Naive thymus-derived CD8-positive, alpha-beta T cell (primary cell): ENCODE measurements around the gene ZNF460. TPM values are rescaled to one million over a fixed set of nuclear protein-coding genes. Genes with fewer than 3 reads are reported as not detected.

Source experiments
- ATAC-seq, 2 donors: fragments of 150-1000 bp; cut with Tn5 transposase in 1 of 2; sonication (Bioruptor Pico), chemical (Tn5 transposase) in 1 of 2; 1 replicate in 1 of 2; 2 replicates in 1 of 2; pipeline ENCODE4 v1.10.0; 2021; ENCODE audit warnings: mild to moderate bottlenecking in 2 of 2, moderate library complexity in 2 of 2
- POLR2A ChIA-PET: fragments of 350-600 bp; sonication (Branson Sonifier 250); formaldehyde crosslinking; loops from one replicate; lab custom pipeline; 2021; ENCODE audit warnings: antibody characterized with exemption; lab: Charles Lee
- DNase-seq, 10 donors: peaks; one replicate each; pipeline versions ENCODE4 v3.0.0 to v3.0.0-alpha.2; 2020 to 2022
- H3K27ac Mint-ChIP-seq, 10 donors: one replicate each; pipeline ENCODE4 v1.8.0; 2020 to 2022; ENCODE audit warnings: mild to moderate bottlenecking in 10 of 10, mixed read lengths in 10 of 10, moderate library complexity in 4 of 10, inconsistent platforms in 1 of 10
- H3K27me3 Mint-ChIP-seq, 5 donors: one replicate each; pipeline ENCODE4 v1.8.0; 2021 to 2022; ENCODE audit warnings: mixed read lengths in 5 of 5
- H3K36me3 Mint-ChIP-seq, 3 donors: one replicate each; pipeline ENCODE4 v1.8.0; 2020 to 2022; ENCODE audit warnings: mixed read lengths in 3 of 3, mild to moderate bottlenecking in 2 of 3, inconsistent platforms in 1 of 3
- H3K4me1 Mint-ChIP-seq, 4 donors: one replicate each; pipeline ENCODE4 v1.8.0; 2021 to 2022; ENCODE audit warnings: mixed read lengths in 4 of 4
- H3K4me3 Mint-ChIP-seq, 10 donors: one replicate each; pipeline ENCODE4 v1.8.0; 2020 to 2022; ENCODE audit warnings: mild to moderate bottlenecking in 10 of 10, mixed read lengths in 10 of 10, moderate library complexity in 6 of 10, inconsistent platforms in 1 of 10
- H3K9me3 Mint-ChIP-seq, 9 donors: one replicate each; pipeline ENCODE4 v1.8.0; 2020 to 2022; ENCODE audit warnings: mixed read lengths in 9 of 9, mild to moderate bottlenecking in 3 of 9, inconsistent platforms in 1 of 9, moderate library complexity in 1 of 9
- polyA plus RNA-seq, 3 donors: library from polyadenylated mRNA; unstranded; fragments of 300-500 nt; fragmentation: Illumina TruSeq; gene quantifications; one replicate each; pipeline ENCODE4 v1.2.3, GENCODE V29; 2021
- total RNA-seq, 8 experiments: library from RNA in 2 of 8; stranded (reverse) in 2 of 8; gene quantifications; one replicate each; pipeline ENCODE4 v1.2.3 and lab custom pipeline; 2021 to 2026

The ZNF460 gene
- total and polyA plus RNA-seq, 5 experiments from 2014 or later = 5.4 to 85.3 (median 9.4) TPM

- H3K36me3 Mint-ChIP-seq = peaks cover 17 to 50% (median 44%) of the 10 kb centered on the region in 3 donors
- peaks cover 0 to 23% (median 3%) of the 10 kb centered on the region in 9 donors for H3K9me3 Mint-ChIP-seq
- H3K27ac Mint-ChIP-seq = peak overlapping the region in 9 of 10 donors; percentile 53 to 86 (median 73)
- H3K27me3 Mint-ChIP-seq = no peaks in the 10 kb centered on the region
- no peak for ATAC-seq
- H3K4me1 Mint-ChIP-seq = peaks cover 27 to 45% (median 37%) of the 10 kb centered on the region in 4 donors
- H3K4me3 Mint-ChIP-seq = peak overlapping the region in 3 of 10 donors; percentile 73 to 85 (median 74)
- no peak for DNase-seq
- POLR2A ChIA-PET = interaction anchor here (0.7 to 1.5 kb wide), 2 partner anchors 218 to 720 kb away, joined by 4 read pairs; partner anchors contain the start of genes ZNF606 and ZNF773
Observed at GRCh38 chr19:57282011-57282643, 1.8 kb downstream of the ZNF460 start.

- POLR2A ChIA-PET = interaction anchor here (1.3 kb wide), 1 partner anchor 15 kb away, joined by 3 read pairs; no protein-coding TSS in a partner anchor
- no peak for ATAC-seq
- H3K9me3 Mint-ChIP-seq = peaks cover 8 to 75% (median 36%) of the 10 kb centered on the region in 9 donors
- peaks cover 7 to 26% (median 20%) of the 10 kb centered on the region in 4 donors for H3K4me1 Mint-ChIP-seq
- H3K36me3 Mint-ChIP-seq = peaks cover 67 to 99% (median 89%) of the 10 kb centered on the region in 3 donors
- H3K27me3 Mint-ChIP-seq = no peaks in the 10 kb centered on the region
- DNase-seq = no peak
- no peak overlapping the region for H3K4me3 Mint-ChIP-seq
- H3K27ac Mint-ChIP-seq = no peak overlapping the region
Observed at GRCh38 chr19:57288373-57288772, 8.1 kb downstream of the ZNF460 start.

- ATAC-seq (no peak), DNase-seq (no peak)
- no peak overlapping the region for H3K27ac Mint-ChIP-seq
- no peak overlapping the region for H3K4me3 Mint-ChIP-seq
- H3K36me3 Mint-ChIP-seq = peaks cover 80 to 99% (median 96%) of the 10 kb centered on the region in 3 donors
- peaks cover 29 to 91% (median 48%) of the 10 kb centered on the region in 9 donors for H3K9me3 Mint-ChIP-seq
- H3K27me3 Mint-ChIP-seq = no peaks in the 10 kb centered on the region
- POLR2A ChIA-PET = no interaction called here
- peaks cover 0 to 12% (median 10%) of the 10 kb centered on the region in 4 donors for H3K4me1 Mint-ChIP-seq
Observed at GRCh38 chr19:57290970-57291369, 10.7 kb downstream of the ZNF460 start.

GRCh38 chr19:57292547-57292946 lies 12.3 kb downstream of the ZNF460 start:
- no peak for DNase-seq
- peaks cover 0 to 12% (median 6%) of the 10 kb centered on the region in 4 donors for H3K4me1 Mint-ChIP-seq
- H3K4me3 Mint-ChIP-seq = no peak overlapping the region
- peaks cover 79 to 97% (median 94%) of the 10 kb centered on the region in 3 donors for H3K36me3 Mint-ChIP-seq
- peaks cover 29 to 97% (median 54%) of the 10 kb centered on the region in 9 donors for H3K9me3 Mint-ChIP-seq
- POLR2A ChIA-PET = no interaction called here
- no peak overlapping the region for H3K27ac Mint-ChIP-seq
- ATAC-seq = no peak
- H3K27me3 Mint-ChIP-seq = no peaks in the 10 kb centered on the region

- peaks cover 33 to 97% (median 57%) of the 10 kb centered on the region in 9 donors for H3K9me3 Mint-ChIP-seq
- no peak for ATAC-seq
- peaks cover under 1 to 16% (median 6%) of the 10 kb centered on the region in 4 donors for H3K4me1 Mint-ChIP-seq
- H3K27me3 Mint-ChIP-seq = no peaks in the 10 kb centered on the region
- DNase-seq = no peak
- H3K4me3 Mint-ChIP-seq = peak overlapping the region in 1 of 10 donors; percentile 49
- no peak overlapping the region for H3K27ac Mint-ChIP-seq
- H3K36me3 Mint-ChIP-seq = peaks cover 75 to 97% (median 94%) of the 10 kb centered on the region in 3 donors
- POLR2A ChIA-PET = no interaction called here
Observed at GRCh38 chr19:57293719-57294118, 13.4 kb downstream of the ZNF460 start.

- DNase-seq (no peak), ATAC-seq (no peak)
- H3K4me3 Mint-ChIP-seq = no peak overlapping the region
- H3K9me3 Mint-ChIP-seq = peaks cover 10 to 82% (median 27%) of the 10 kb centered on the region in 9 donors
- H3K4me1 Mint-ChIP-seq = peaks cover 6 to 12% (median 9%) of the 10 kb centered on the region in 4 donors
- H3K36me3 Mint-ChIP-seq = peaks cover 37 to 77% (median 75%) of the 10 kb centered on the region in 3 donors
- POLR2A ChIA-PET = interaction anchor here (1.0 to 1.2 kb wide), 2 partner anchors 18 to 61 kb away, joined by 3 to 4 read pairs; partner anchors contain the start of genes ZNF543 and ZNF805
- no peak overlapping the region for H3K27ac Mint-ChIP-seq
- H3K27me3 Mint-ChIP-seq = no peaks in the 10 kb centered on the region
Observed at GRCh38 chr19:57302020-57302465, 21.8 kb downstream of the ZNF460 start.

- peak overlapping the region in 1 of 10 donors; percentile 10 for H3K4me3 Mint-ChIP-seq
- peak overlapping the region in 1 of 10 donors; percentile 25 for H3K27ac Mint-ChIP-seq
- peaks cover 29 to 70% (median 68%) of the 10 kb centered on the region in 3 donors for H3K36me3 Mint-ChIP-seq
- H3K9me3 Mint-ChIP-seq = peaks cover 6 to 75% (median 22%) of the 10 kb centered on the region in 9 donors
- DNase-seq (no peak), ATAC-seq (no peak)
- no peaks in the 10 kb centered on the region for H3K27me3 Mint-ChIP-seq
- POLR2A ChIA-PET = interaction anchor here (1.0 to 1.2 kb wide), 3 partner anchors 15 to 62 kb away, joined by 3 to 4 read pairs (median 3); partner anchors contain the start of genes ZNF543 and ZNF805
- peaks cover 5 to 12% (median 7%) of the 10 kb centered on the region in 4 donors for H3K4me1 Mint-ChIP-seq
Observed at GRCh38 chr19:57302727-57303401, 22.6 kb downstream of the ZNF460 start.

- peaks cover 0 to 8% (median 3%) of the 10 kb centered on the region in 4 donors for H3K4me1 Mint-ChIP-seq
- peaks cover 18 to 55% (median 47%) of the 10 kb centered on the region in 3 donors for H3K36me3 Mint-ChIP-seq
- POLR2A ChIA-PET = no interaction called here
- DNase-seq = no peak
- no peak for ATAC-seq
- peaks cover 0 to 69% (median 20%) of the 10 kb centered on the region in 9 donors for H3K9me3 Mint-ChIP-seq
- no peaks in the 10 kb centered on the region for H3K27me3 Mint-ChIP-seq
- no peak overlapping the region for H3K27ac Mint-ChIP-seq
- no peak overlapping the region for H3K4me3 Mint-ChIP-seq
Observed at GRCh38 chr19:57305056-57305455, 24.8 kb downstream of the ZNF460 start.

GRCh38 chr19:57308514-57308913 lies 28.2 kb downstream of the ZNF460 start:
- no peak overlapping the region for H3K4me3 Mint-ChIP-seq
- DNase-seq = no peak
- no peaks in the 10 kb centered on the region for H3K27me3 Mint-ChIP-seq
- peaks cover 0 to 3% (median 2%) of the 10 kb centered on the region in 4 donors for H3K4me1 Mint-ChIP-seq
- no peak for ATAC-seq
- no peak overlapping the region for H3K27ac Mint-ChIP-seq
- peaks cover 0 to 69% (median 18%) of the 10 kb centered on the region in 9 donors for H3K9me3 Mint-ChIP-seq
- H3K36me3 Mint-ChIP-seq = peaks cover 15 to 28% (median 18%) of the 10 kb centered on the region in 3 donors
- POLR2A ChIA-PET = interaction anchor here (0.5 kb wide), 2 partner anchors 10 to 640 kb away, joined by 3 to 4 read pairs; no protein-coding TSS in a partner anchor

- Mint-ChIP-seq H3K9me3 (peaks cover 2 to 72% (median 37%) of the 10 kb centered on the region in 9 donors), H3K27ac (no peak overlapping the region), H3K27me3 (peaks cover 6 to 18% (median 11%) of the 10 kb centered on the region in 5 donors), H3K36me3 (peaks cover 3 to 25% (median 18%) of the 10 kb centered on the region in 3 donors), H3K4me1 (peaks cover 0 to 3% (median 1%) of the 10 kb centered on the region in 4 donors), H3K4me3 (no peak overlapping the region)
- POLR2A ChIA-PET = interaction anchor here (0.6 kb wide), 1 partner anchor 27 kb away, joined by 4 read pairs; no protein-coding TSS in a partner anchor
- DNase-seq (no peak), ATAC-seq (no peak)
Observed at GRCh38 chr19:57310792-57311191, 30.5 kb downstream of the ZNF460 start.

GRCh38 chr19:57314146-57314545 lies 33.9 kb downstream of the ZNF460 start:
- no peak for DNase-seq
- Mint-ChIP-seq H3K27ac (no peak overlapping the region), H3K4me3 (no peak overlapping the region), H3K4me1 (peaks cover 0 to 3% (median 1%) of the 10 kb centered on the region in 4 donors), H3K27me3 (peaks cover 21 to 42% (median 30%) of the 10 kb centered on the region in 5 donors), H3K9me3 (peaks cover 17 to 78% (median 47%) of the 10 kb centered on the region in 9 donors), H3K36me3 (peaks cover 2 to 31% (median 26%) of the 10 kb centered on the region in 3 donors)
- POLR2A ChIA-PET = no interaction called here
- ATAC-seq = no peak

GRCh38 chr19:57317503-57317902 lies 37.2 kb downstream of the ZNF460 start:
- ATAC-seq (no peak), DNase-seq (no peak)
- Mint-ChIP-seq H3K27me3 (peaks cover 21 to 42% (median 30%) of the 10 kb centered on the region in 5 donors), H3K4me1 (peaks cover 15 to 26% (median 26%) of the 10 kb centered on the region in 4 donors), H3K9me3 (peaks cover 17 to 82% (median 54%) of the 10 kb centered on the region in 9 donors), H3K27ac (no peak overlapping the region), H3K4me3 (no peak overlapping the region), H3K36me3 (peaks cover 7 to 42% (median 39%) of the 10 kb centered on the region in 3 donors)
- POLR2A ChIA-PET = no interaction called here
